Lung (tissue), 16 donors: ENCODE results near the gene VEPH1. TPM values are rescaled to one million over a fixed set of nuclear protein-coding genes. Genes with fewer than 3 reads are reported as not detected.
A peak's percentile ranks its signal among the peaks of the same experiment; 100 is the strongest.

Experiments
- ATAC-seq: fragments of 200-7000 bp; cut with Tn5 transposase; one replicate; pipeline ENCODE4 v1.9.1; 2020; ENCODE audit warnings: moderate number of reproducible peaks; ENCODE audit not compliant: insufficient read depth, low FRiP score
- DNase-seq, 3 donors: peaks; one replicate each; pipeline ENCODE4 v3.0.0-alpha.2; 2013 to 2017
- H3K27ac ChIP-seq, 2 donors: one replicate each; pipeline ENCODE4 v1.5.1; 2013; ENCODE audit warnings: mild to moderate bottlenecking in 2 of 2, moderate library complexity in 2 of 2, control low read depth in 1 of 2, inconsistent platforms in 1 of 2, low read depth in 1 of 2, low read length in 1 of 2
- H3K27me3 ChIP-seq, 3 donors: one replicate each; pipeline ENCODE4 v1.5.1; 2013; ENCODE audit warnings: low read length in 2 of 3; ENCODE audit not compliant: control insufficient read depth in 3 of 3, insufficient read depth in 3 of 3
- H3K36me3 ChIP-seq, 4 donors: one replicate each; pipeline ENCODE4 v1.5.1; 2013; ENCODE audit warnings: low read length in 4 of 4, mild to moderate bottlenecking in 1 of 4, moderate library complexity in 1 of 4; ENCODE audit not compliant: control insufficient read depth in 4 of 4, insufficient read depth in 4 of 4
- H3K4me1 ChIP-seq, 5 donors: one replicate each; pipeline ENCODE4 v1.5.1; 2013; ENCODE audit warnings: low read length in 5 of 5, mild to moderate bottlenecking in 2 of 5, moderate library complexity in 1 of 5; ENCODE audit not compliant: control insufficient read depth in 5 of 5, insufficient read depth in 5 of 5
- H3K4me3 ChIP-seq: one replicate; pipeline ENCODE4 v1.5.1; 2013; ENCODE audit warnings: mild to moderate bottlenecking, control low read depth, moderate library complexity
- H3K9ac ChIP-seq, 2 donors: one replicate each; pipeline ENCODE4 v1.5.1; 2013; ENCODE audit warnings: low read length in 2 of 2, control low read depth in 1 of 2; ENCODE audit not compliant: insufficient read depth in 1 of 2
- H3K9me3 ChIP-seq, 4 donors: one replicate each; pipeline ENCODE4 v1.5.1; 2013; ENCODE audit warnings: low read length in 3 of 4, mild to moderate bottlenecking in 1 of 4, moderate library complexity in 1 of 4; ENCODE audit not compliant: control insufficient read depth in 4 of 4, insufficient read depth in 3 of 4
- WGBS, 2 donors: extraction: QIAGEN DNeasy Blood & Tissue Kit; methylation state at CpG; one replicate each; pipeline ENCODE4 v1.1.7; 2013; 5-methylcytosine and 5-hydroxymethylcytosine counted together
- long read RNA-seq, 5 donors: transcript quantifications; one replicate each; lab custom pipeline, GENCODE V29; 2026
- polyA plus RNA-seq, 2 donors: library from polyadenylated mRNA; stranded (reverse); fragments of 200-250 nt; gene quantifications; one replicate each; pipeline ENCODE4 v1.2.1, GENCODE V29; 2013
- total RNA-seq, 2 donors: library from RNA; depleted of rRNA in 1 of 2; stranded (reverse); fragments of >200 nt in 1 of 2; gene quantifications; one replicate each; pipeline ENCODE4 v1.2.1, GENCODE V29; 2014 to 2021
- TF ChIP-seq, protein P1 (sequence below): IDR thresholded peaks from 2 replicates; pipeline ENCODE4 v1.5.1; 2012; ENCODE audit warnings: mild to moderate bottlenecking; ENCODE audit errors: control extremely low read depth, extremely low read depth
- donor health status: control.
- donor health status: control.
- donor health status: Bipolar disorder and iron deficiency.
- donor health status: healthy.
- donor health status: DM: yes; HTN: yes; CAD: no.

VEPH1 gene
- total RNA-seq (100 to 1,000 TPM in 1 of 2 donors, 10 to 100 TPM in 1; 77.6 to 237 TPM), polyA plus RNA-seq (10 to 100 TPM; 14.6 to 53.5 TPM)
- long read RNA-seq, donor 1, partial matches to known transcripts: 7 of 10 reads
- long read RNA-seq, donor 1, other reads (novel, unspliced or antisense): 0 of 10 reads
- long read RNA-seq, donor 2: 0 reads
- long read RNA-seq, donor 3, partial matches to known transcripts: 0 of 1 reads
- long read RNA-seq, donor 3, other reads (novel, unspliced or antisense): 0 of 1 reads
- long read RNA-seq, donor 4: 0 reads
- long read RNA-seq, donor 5, partial matches to known transcripts: 0 of 1 reads
- long read RNA-seq, donor 5, other reads (novel, unspliced or antisense): 0 of 1 reads

DNA sequence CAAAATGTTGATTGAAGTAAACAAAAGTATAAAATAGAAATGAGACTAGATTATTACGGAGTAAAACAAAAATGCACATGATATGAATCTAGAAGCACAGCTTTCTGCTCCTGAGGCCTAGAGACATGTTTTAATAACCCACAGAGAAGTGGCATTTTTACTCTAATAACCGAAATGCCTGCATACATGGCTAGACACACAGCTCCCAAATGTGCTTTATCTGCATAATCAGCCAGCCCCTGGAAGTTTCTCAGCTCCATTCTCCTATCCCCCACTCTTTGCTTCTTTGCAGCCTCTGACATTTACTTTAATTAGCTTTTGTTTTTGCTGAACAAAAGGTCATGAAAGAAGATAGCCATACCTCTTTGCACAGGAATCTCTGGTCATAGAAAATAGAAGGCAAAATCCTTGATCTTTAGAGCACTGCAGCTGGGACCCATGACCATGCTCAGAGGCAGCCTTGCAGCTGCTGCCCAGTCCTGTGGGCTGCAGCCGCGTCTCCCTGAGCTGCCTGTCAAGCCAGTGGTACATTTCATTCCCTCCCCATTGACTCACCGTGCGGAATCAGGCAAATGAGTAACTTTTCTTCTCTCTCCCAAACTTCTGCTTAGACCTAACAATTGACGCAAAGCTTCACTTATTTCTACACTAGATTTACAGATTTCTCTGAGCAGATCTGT lies at the start of gene VEPH1:
Gene VEPH1, minus strand, starts transcription at position 501 of the 680 bp plus-strand sequence. CDS start 8,067 bp downstream, outside the sequence.
- TF ChIP-seq, protein P1, sequence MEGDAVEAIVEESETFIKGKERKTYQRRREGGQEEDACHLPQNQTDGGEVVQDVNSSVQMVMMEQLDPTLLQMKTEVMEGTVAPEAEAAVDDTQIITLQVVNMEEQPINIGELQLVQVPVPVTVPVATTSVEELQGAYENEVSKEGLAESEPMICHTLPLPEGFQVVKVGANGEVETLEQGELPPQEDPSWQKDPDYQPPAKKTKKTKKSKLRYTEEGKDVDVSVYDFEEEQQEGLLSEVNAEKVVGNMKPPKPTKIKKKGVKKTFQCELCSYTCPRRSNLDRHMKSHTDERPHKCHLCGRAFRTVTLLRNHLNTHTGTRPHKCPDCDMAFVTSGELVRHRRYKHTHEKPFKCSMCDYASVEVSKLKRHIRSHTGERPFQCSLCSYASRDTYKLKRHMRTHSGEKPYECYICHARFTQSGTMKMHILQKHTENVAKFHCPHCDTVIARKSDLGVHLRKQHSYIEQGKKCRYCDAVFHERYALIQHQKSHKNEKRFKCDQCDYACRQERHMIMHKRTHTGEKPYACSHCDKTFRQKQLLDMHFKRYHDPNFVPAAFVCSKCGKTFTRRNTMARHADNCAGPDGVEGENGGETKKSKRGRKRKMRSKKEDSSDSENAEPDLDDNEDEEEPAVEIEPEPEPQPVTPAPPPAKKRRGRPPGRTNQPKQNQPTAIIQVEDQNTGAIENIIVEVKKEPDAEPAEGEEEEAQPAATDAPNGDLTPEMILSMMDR: no peak
- Histone ChIP-seq H3K36me3 (no peaks in the 10 kb centered on the region), H3K4me3 (peak within 1 kb of the TSS; percentile 14), H3K9ac (peak within 1 kb of the TSS in 1 of 2 donors; percentile 26), H3K9me3 (peaks cover 0 to 3% (median 0%) of the 10 kb centered on the region in 4 donors), H3K27ac (peak within 1 kb of the TSS in 1 of 2 donors; percentile 42), H3K4me1 (peaks cover 0 to 21% (median 0%) of the 10 kb centered on the region in 5 donors), H3K27me3 (peaks cover 0 to 3% (median 0%) of the 10 kb centered on the region in 3 donors)
- peak in 2 of 3 donors; percentile 38 to 51 for DNase-seq
- WGBS, 2 donors: 57 to 83% methylated on average over 7 of the region's 7 CpGs
- ATAC-seq: no peak

DNA sequence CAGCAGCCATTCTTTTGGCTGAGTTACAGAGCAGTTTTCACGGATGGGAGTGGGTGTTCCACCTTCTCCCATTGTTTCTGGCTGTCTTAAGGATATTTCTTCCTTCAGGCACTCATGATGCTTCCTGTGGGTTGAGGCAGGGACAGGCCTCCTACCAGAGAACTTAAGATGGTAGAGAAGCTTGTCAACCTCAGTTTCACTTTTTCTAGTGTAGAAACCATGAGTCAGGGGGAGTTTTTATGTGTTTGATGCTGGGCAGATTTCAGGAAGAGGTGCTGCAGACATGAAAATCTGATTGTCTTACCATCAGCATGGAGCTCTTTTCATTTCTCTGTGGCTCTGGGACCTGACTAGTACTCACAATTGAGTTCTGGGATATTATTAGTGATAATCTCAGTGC lies 48.7 kb upstream of the VEPH1 start:
- no peak for ATAC-seq
- 60 to 81% methylated on average over 1 of the region's 1 CpG for WGBS, 2 donors
- Histone ChIP-seq H3K27me3 (no peaks in the 10 kb centered on the region), H3K9ac (no peak overlapping the region), H3K4me3 (no peak overlapping the region), H3K36me3 (peaks cover 0 to 1% (median 0%) of the 10 kb centered on the region in 4 donors), H3K4me1 (no peaks in the 10 kb centered on the region), H3K27ac (no peak overlapping the region), H3K9me3 (peaks cover 0 to 4% (median 1%) of the 10 kb centered on the region in 4 donors)
- TF ChIP-seq, protein P1: no peak
- no peak for DNase-seq

DNA sequence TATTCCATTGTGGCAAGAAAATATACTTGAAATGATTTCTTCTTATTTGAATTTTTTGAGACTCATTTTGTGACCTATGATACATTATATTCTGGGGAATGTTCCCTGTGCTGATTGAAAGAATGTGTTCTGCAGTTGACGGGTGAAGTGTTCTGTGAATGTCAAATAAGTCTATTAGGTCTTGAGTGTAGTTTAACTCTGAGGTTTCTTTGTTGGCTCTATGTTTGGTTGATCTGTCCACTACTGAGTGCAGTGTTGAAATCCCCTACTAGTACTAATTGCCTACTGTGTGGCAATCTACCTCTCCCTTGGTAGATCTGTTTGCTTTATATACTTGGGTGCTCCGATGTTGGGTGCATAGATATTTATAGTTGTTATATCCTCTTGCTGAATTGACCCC lies 46.3 kb upstream of the VEPH1 start:
- WGBS, 2 donors: 78 to 89% methylated on average over 2 of the region's 2 CpGs

More for the DNA sequence above, 46.3 kb upstream of the VEPH1 start:
- DNase-seq: no peak
- peaks cover 0 to 1% (median 0%) of the 10 kb centered on the region in 4 donors for H3K36me3 ChIP-seq
- H3K27ac ChIP-seq: no peak overlapping the region
- TF ChIP-seq, protein P1: no peak
- no peak for ATAC-seq
- H3K4me3 ChIP-seq: no peak overlapping the region
- H3K4me1 ChIP-seq: peaks cover 0 to 3% (median 0%) of the 10 kb centered on the region in 5 donors
- H3K9ac ChIP-seq: no peak overlapping the region
- peaks cover 0 to 4% (median 1%) of the 10 kb centered on the region in 4 donors for H3K9me3 ChIP-seq
- H3K27me3 ChIP-seq: no peaks in the 10 kb centered on the region
